Gastroesophageal sphincter (tissue), 3 donors: ENCODE results near the gene RAPSN.

ENCODE experiments used
- CTCF ChIP-seq, 4 experiments: fragments of 200-600 bp in 2 of 4; fragments of 450-650 bp in 2 of 4; sonication (generic) in 1 of 4; IDR thresholded peaks; one replicate each; pipeline ENCODE4 v1.5.1; 2017 to 2019; ENCODE audit warnings: antibody characterized with exemption in 4 of 4, mild to moderate bottlenecking in 2 of 4, moderate library complexity in 2 of 4
- EP300 ChIP-seq: sonication (generic); formaldehyde crosslinking; IDR thresholded peaks from one replicate; pipeline ENCODE4 v1.6.1; 2017; ENCODE audit warnings: antibody characterized with exemption, mild to moderate bottlenecking

- no peak for TF ChIP-seq EP300
- no peak for TF ChIP-seq CTCF (IDR thresholded peaks at IDR 0.05)
Measured at GRCh38 chr11:47443817-47444216, 5.1 kb downstream of the RAPSN start.
